ENCODE results near the gene UCN3.

- TF ChIP-seq POLR2AphosphoS5 (IDR thresholded peaks at IDR 0.05; ENCODE audit: borderline replicate concordance, low read depth, low read length) (no peak), EZH2 (IDR thresholded peaks at IDR 0.05) (no peak)
Measured at GRCh38 chr10:5396556-5397300, 32.0 kb downstream of the UCN3 start.

Data from SK-N-MC (cell line).